Measurements from ENCODE around the gene NANS. TPM values are rescaled to one million over a fixed set of nuclear protein-coding genes. Genes with fewer than 3 reads are reported as not detected.

Gene NANS
- total and polyA plus RNA-seq, 2 of the 13 experiments (the other 11 are each of a cell fraction or from before 2014, with no cell fraction given) = 86.9 to 203 TPM

- TF ChIP-seq ZNF142 (CRISPR knock-in tag; IDR thresholded peaks at IDR 0.05) (no peak), NRL (CRISPR knock-in tag; IDR thresholded peaks at IDR 0.05; ENCODE audit: borderline replicate concordance) (peak; percentile 21; the same call in 1 of the 2 replicates), E2F1 (CRISPR knock-in tag; IDR thresholded peaks at IDR 0.05) (no peak), POLR2G (IDR thresholded peaks at IDR 0.05; ENCODE audit: low read depth, low read length) (peak; percentile 48), ZNF382 (CRISPR knock-in tag; IDR thresholded peaks at IDR 0.05; ENCODE audit: borderline replicate concordance) (no peak), ZNF607 (CRISPR knock-in tag; IDR thresholded peaks at IDR 0.05; ENCODE audit: borderline replicate concordance) (peak; percentile 53; the same call in 1 of the 2 replicates), SETDB1 (CRISPR knock-in tag; IDR thresholded peaks at IDR 0.05; ENCODE audit: borderline replicate concordance) (no peak), AHDC1 (CRISPR knock-in tag; IDR thresholded peaks at IDR 0.05; ENCODE audit: borderline replicate concordance) (no peak; the same call in 1 of the 2 replicates), SIX1 (CRISPR knock-in tag; IDR thresholded peaks at IDR 0.05; ENCODE audit: borderline replicate concordance) (no peak), ZNF629 (CRISPR knock-in tag; conservative IDR thresholded peaks at IDR 0.05) (no peak; the same call in 1 of the 2 replicates)
Measured at GRCh38 chr9:98118640-98119601, 62.4 kb downstream of the NANS start, which contains the start of gene TRIM14 (continued).

All from HepG2 (cell line).